GM19240 (cell line): ENCODE data around the gene CLMN.
A peak's percentile ranks its signal among the peaks of the same experiment; 100 is the strongest.

ENCODE experiments used
- DNase-seq: peaks from one replicate; pipeline ENCODE4 v3.0.0; 2011; ENCODE audit warnings: low spot score; ENCODE audit not compliant: insufficient read length

The CLMN gene

GRCh38 chr14:95167177-95167576 is 152.5 kb downstream of the CLMN start:
- no peak for DNase-seq

DNA sequence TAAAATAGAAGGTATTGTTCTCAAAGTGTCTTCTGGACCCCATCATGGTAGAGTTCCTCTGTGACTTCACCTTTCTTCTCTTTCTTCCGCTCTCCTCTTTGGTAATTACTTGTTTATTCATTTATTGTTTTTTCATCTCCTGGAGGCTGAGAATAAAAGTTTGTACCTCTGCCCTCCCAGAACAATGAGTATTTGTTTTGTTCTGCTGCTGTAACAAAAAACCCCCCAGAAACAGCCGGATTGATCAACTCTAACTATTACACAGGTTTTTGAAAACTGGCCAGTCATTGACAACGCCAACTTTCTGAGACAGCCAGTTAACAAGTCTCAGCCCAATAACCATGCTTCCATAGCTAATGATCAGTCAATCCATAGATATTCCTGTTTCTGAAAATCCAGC is 154.2 kb downstream of the CLMN start:
- no peak for DNase-seq

DNA sequence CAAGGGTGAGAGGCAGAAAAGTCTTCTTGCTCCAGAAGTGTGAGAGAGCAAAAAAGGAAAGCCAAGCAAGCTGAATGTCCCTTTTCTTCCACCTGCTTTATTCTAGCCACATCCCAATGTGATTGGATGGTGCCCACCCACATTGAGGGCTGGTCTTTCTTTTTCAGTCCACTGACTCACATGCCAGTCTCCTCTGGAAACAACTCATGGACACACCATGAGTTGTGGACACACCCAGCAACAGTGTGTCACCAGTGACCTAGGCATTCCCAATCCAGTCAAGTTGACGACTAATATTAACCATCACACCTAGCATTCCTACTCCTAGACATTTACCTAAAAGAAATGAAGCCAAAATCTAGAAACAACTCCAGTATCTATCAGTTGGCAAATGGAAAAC is 155.2 kb downstream of the CLMN start:
- DNase-seq: no peak

- DNase-seq: no peak
These were observed 156.0 kb downstream of the CLMN start for GRCh38 chr14:95163666-95164065.

DNA sequence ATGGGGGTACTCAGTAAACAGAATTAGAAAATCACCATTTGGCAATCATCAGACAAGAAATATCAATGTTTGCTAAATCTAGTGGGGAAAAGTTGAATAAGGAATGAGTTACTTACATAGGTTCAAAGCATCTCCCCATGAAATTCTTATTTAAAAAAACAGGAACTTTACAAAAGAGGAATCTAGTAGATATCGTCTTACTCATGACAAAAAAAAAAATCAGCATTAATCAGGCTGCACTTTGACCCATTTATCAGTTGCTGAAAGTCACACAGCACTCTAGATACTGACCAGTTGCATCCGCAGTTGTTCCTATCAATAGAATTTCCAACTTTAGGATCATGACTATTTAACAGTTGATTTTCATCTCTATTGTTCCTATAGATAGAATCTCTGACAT is 156.6 kb downstream of the CLMN start:
- DNase-seq: no peak

- DNase-seq: no peak
These were observed 157.1 kb downstream of the CLMN start for GRCh38 chr14:95162641-95163040.

GRCh38 chr14:95157327-95158189 is 162.2 kb downstream of the CLMN start, which contains the start of gene DICER1:
Gene DICER1 (minus strand): TSS chr14:95157529. CDS start chr14:95133458, 24,071 bp downstream.
- peak; percentile 81 for DNase-seq

DNA sequence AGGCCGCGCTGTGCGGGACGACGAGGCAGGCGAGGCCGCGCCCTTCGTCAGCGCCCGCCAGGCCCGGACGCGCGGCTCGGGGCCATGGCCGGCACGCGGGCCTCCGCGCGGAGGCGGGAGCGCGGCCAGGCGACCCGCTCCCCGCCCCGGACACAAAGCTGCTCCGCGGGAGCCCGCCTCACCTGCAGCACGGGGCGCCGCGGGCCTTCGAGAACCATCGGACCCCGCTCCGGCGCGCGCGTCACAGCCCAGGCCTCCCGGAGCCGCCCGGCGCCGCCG is 162.7 kb downstream of the CLMN start:
- DNase-seq: no peak

DNA sequence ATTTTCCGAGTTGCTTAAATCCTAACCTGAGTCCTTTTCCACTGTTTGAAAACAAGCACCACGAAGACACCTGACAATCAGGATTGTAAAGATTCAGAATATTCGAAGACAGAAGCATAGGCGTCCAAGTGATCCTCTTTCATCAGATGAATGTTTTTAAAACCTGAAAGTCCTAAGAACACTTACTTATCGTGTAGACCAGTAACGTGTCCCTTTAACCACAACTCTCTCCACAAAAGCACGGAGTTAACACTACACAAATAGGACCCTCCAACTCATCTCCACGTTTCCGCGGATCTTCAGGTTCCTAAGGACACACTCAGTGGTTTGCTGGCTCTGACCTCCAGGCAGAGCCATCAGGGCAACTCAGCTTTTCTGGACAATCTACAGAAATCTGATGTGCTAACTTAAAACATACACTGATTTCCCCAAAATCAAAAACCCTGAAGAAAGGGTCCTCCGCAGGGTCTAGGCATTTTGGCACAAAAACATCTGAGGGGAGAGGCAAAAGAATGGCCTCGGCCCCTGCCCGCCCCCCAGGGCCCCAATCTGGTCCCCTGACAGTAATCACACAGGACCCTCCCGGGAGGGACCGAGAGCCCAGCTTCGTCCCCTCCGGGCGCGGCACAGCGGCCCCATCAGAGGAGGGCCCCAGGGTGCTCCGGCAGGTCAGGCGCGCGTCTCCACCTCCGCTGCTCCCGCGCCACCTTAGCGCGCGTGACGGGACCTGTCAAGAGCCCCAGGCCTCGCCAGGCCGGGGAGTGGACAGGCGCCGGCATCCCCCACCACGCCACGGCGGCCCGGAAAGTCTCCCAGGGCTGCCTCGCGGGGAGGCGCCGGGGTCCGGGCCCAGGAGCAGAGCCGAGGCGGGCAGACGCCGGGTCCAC is 163.3 kb downstream of the CLMN start:
- DNase-seq: no peak

DNA sequence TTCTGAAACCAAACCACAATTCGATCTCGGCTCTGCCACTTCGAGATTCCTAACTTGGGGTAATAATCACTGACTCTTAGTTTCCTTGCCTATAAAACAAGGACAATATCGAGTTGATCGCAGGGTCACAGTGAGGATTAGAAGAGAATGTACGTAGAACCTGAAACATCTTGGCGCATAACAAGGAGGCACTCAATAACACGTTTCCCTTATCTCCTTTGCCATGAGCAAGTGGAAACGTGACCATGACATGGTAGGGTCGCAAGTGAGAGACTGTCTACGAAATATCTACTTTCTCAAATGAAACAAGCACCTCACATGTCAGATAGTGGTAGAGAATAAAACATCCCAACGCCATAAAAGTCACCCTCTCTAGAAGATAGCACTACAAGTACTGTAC is 164.7 kb downstream of the CLMN start:
- DNase-seq: no peak

DNA sequence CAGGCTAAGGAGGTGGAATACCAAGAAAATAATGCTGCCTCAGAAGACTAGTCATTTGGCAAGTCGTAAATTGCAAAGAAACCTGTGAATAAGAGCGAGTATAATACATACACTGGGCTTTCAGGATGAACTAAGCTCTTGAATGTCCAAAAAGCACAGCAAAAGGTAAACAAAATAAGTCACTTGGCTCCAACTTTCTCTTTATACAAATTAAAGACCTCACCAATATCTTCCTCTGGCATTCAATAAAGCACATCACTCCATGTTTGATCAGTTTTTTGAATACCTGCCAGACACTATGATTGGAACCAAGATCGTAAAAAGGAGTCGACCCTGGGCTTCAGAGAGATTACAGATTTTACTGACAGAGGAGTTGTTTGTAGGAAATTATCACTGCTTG is 165.8 kb downstream of the CLMN start:
- DNase-seq: no peak

GRCh38 chr14:95151561-95151960 is 168.1 kb downstream of the CLMN start:
- no peak for DNase-seq

GRCh38 chr14:95150910-95151309 is 168.8 kb downstream of the CLMN start:
- DNase-seq: no peak

GRCh38 chr14:95149441-95149840 is 170.3 kb downstream of the CLMN start:
- no peak for DNase-seq

- DNase-seq: no peak
These were observed 172.1 kb downstream of the CLMN start for GRCh38 chr14:95147597-95147996.

GRCh38 chr14:95146079-95146771 is 173.5 kb downstream of the CLMN start:
- no peak for DNase-seq

GRCh38 chr14:95144849-95145248 is 174.9 kb downstream of the CLMN start:
- DNase-seq: no peak

GRCh38 chr14:95143808-95144620 is 175.7 kb downstream of the CLMN start:
- no peak for DNase-seq

- no peak for DNase-seq
These were observed 177.5 kb downstream of the CLMN start for GRCh38 chr14:95142208-95142607.

- no peak for DNase-seq
These were observed 178.0 kb downstream of the CLMN start for GRCh38 chr14:95141684-95142083.
